NCI-H146 treated with DMSO at 0.1 percent for 48 hours (cell line): ENCODE data around the gene PRAMEF8.
"Not testable (repeated sequence)": the region's sequence is repeated elsewhere in the genome, so short reads cannot be mapped to it uniquely, and the experiment has no call there.

Source experiments
- DNase-seq: peaks from one replicate; lab custom pipeline; 2025; ENCODE audit not compliant: unreplicated experiment; lab: John Stamatoyannopoulos, UW

PRAMEF8 gene

DNA sequence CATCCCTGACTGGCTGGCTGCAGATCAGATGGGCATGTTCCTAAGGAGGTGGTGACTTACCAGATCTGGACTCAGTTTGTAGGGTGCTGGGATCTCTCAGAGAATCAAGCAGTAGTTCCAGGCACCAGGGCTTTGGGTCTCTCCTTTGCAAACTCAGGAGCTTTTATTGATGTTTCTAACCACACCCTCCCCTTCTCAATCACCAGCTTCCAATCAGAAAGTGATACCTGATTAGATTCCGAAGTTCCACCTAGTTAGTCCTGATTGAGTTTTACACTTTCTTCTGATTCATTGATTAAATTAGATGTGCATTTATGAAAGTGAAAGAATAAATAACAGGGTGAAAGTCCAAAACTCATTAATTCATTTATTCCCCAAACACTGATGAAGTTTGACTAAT, at the start of gene PRAMEF8:
TSS of gene PRAMEF8 (minus strand) at position 101 of the 400 bp plus-strand sequence. CDS start 1,046 bp downstream, outside the sequence.
- not testable (repeated sequence) for DNase-seq

- not testable (repeated sequence) for DNase-seq
These were observed 30.3 kb upstream of the PRAMEF8 start, which contains the start of gene PRAMEF15 for GRCh38 chr1:13315281-13315680. TSS of gene PRAMEF15 (plus strand) at chr1:13315581. CDS start at chr1:13318408, 2,827 bp downstream.

GRCh38 chr1:13303239-13303638, 18.3 kb upstream of the PRAMEF8 start, which contains the start of gene PRAMEF33:
TSS of gene PRAMEF33 (plus strand) at chr1:13303539. CDS start at chr1:13305955, 2,416 bp downstream.
- not testable (repeated sequence) for DNase-seq

DNA sequence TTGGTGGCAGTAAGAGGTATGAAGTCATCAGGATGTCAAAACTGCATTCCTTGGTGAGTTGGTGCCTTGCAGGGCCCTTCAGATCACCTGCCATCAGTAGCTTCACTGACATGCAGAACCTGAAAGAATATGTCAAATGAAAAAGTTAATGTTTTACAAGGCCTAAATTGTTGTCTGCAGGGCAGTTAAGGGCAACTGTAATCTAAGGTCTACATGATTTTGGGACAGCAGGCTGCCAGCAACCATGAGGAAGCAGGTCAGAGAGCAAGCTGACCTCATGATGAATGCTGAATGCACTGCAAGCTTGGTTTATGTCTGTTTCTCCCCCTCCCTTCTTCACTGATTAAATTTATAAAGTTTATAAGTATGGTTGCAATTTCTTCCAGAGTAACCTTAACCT, 17.3 kb upstream of the PRAMEF8 start:
- DNase-seq, result not testable (repeated sequence)

GRCh38 chr1:13298699-13299098, 13.8 kb upstream of the PRAMEF8 start:
- DNase-seq, result not testable (repeated sequence)

- DNase-seq, result not testable (repeated sequence)
These were observed 12.4 kb upstream of the PRAMEF8 start for GRCh38 chr1:13297216-13297931.

DNA sequence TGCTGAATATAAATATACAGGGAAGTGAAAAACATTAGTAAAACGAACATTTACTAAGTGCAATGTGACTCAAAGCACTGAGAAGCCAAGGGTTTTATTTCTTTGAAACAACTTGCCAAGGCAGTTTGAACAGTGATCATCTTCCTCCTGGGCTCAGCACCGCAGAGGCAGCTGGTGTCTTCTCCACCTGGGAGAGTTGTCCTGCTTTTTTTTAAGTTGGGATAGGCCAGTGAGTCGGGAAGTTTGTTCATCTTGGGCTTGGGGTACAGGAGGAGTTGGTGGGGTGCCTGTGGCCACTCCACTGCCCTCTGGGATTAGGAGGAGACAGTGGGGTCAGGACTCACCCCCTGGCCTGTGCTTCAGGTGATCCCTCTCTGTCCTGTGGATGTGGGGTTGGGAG, 4.1 kb upstream of the PRAMEF8 start:
- DNase-seq, result not testable (repeated sequence)

- not testable (repeated sequence) for DNase-seq
These were observed 5.3 kb downstream of the PRAMEF8 start for GRCh38 chr1:13279617-13280016.

DNA sequence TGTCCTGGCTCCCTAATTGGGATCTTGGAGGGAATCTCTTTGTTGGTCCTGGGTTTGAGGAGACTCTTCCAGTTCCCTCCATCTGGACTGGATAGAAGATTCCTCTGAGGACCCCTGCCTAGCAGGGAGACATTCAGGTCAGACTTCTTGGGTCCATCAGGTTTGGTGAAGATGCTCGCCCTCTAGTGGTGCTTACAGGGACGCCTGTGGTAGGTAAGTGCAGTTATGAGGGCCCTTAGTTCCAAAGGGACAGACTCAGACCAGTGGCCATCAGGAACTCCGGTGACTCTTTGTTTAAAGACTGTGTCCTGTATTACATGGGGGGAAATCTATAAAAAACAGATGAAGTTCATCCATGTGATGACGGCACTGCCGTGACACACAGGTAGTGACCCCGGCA, 7.9 kb downstream of the PRAMEF8 start:
- not testable (repeated sequence) for DNase-seq

GRCh38 chr1:13265124-13265523, 19.8 kb downstream of the PRAMEF8 start:
- DNase-seq, result not testable (repeated sequence)

- not testable (repeated sequence) for DNase-seq
These were observed 31.0 kb downstream of the PRAMEF8 start, which contains the start of gene PRAMEF5 for GRCh38 chr1:13253898-13254297. TSS of gene PRAMEF5 (plus strand) at chr1:13254198. CDS start at chr1:13259269, 5,071 bp downstream.

DNA sequence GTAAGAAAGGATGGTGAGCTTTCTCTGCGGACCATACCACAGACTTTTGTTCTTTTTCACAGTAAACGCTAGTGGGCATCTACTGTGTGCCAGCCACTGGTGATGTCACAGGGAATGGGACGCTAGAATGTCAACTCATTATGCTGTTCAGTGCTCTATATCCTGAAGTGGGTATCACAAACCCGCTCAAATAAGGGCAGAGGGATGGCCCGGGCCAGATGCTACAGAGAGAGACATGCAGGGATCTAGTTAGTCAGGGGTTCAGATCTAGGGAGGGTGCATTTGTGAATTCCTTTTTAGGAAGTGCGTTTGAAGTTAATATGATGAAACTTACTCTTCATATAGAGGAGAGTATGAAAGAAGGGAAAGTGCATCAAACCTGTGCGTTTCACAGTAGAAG, 37.8 kb downstream of the PRAMEF8 start:
- DNase-seq, result not testable (repeated sequence)

- DNase-seq, result not testable (repeated sequence)
These were observed 38.4 kb downstream of the PRAMEF8 start for GRCh38 chr1:13246554-13246871.

DNA sequence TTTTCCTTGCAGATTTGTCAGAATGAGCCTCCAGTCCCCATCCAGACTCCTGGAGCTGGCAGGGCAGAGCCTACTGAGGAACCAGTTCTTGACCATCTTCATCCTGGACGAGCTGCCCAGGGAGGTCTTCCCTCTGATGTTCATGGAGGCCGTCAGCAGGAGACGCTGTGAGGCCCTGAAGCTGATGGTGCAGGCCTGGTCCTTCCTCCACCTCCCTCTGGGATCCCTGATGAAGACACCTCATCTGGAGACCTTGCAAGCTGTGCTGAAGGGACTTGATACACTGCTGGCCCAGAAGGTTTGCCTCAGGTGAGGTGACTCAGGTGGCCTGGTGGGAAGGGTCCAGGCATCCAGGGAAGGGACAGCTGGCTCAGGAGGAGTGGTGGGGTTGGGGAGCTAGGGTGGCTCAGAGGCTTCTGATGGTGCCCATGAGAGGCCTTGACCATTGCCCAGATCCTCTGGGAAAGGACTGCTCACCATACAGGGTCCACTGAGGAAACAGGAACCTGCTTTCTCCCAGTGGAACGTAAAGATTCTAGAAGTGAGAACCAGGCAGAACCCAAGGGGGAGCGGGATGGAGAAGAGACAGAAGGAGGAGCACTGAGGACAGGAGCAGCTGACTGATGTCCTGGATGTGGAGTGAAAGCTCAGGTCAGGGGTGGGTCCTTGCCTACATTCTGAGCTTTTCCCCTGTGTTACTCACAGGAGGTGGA, 38.9 kb downstream of the PRAMEF8 start:
- DNase-seq, result not testable (repeated sequence)

DNA sequence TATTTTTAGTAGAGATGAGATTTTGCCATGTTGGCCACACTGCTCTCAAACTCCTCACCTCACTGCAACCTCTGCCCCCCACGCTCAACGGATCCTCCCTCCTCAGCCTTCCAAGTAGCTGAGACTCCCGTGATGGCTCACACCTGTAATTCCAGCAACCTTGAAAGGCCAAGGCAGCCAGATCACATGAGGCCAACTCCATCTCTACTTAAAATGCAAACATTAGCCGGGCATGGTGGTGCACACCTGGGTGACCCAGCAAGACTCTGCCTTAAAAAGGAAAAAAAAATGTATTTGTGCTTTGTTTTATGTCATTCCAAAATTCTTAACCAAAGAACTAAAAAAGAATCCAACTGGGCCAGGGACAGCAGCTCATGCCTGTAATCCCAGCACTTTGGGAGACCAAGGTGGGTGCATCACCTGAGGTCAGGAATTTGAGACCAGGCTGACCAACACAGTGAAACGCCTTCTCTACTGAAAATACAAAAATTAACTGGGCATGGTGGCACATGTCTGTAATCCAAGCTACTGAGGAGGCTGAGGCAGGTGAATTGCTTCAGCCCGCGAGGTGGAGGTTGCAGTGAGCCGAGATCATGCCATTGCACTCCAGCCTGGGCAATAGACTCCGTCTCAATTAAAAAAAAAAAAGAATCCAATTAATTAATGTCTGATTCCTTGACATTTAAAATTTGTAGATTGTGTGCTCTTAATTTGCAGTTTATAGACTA, 41.2 kb downstream of the PRAMEF8 start:
- DNase-seq, result not testable (repeated sequence)

- DNase-seq, result not testable (repeated sequence)
These were observed 45.3 kb downstream of the PRAMEF8 start for GRCh38 chr1:13239633-13240032.

DNA sequence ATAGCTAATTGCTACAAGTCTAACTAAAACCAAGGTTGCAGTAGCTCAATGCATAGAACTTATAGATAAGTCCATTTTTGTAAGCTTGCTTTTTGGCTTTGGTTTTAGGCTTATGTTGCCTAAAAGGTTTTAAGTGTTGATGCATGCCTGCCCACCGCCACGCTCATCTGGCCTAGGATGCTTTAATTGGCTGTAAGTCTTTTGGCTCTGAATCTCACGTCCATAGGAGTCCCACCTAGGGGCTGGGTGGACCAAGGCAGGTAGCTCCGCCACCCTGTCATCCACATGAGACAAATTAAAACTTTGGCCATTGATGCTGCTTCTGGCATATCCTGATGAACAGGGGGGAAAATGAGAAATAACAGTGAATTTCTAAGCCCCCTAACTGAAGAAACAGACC, 47.4 kb downstream of the PRAMEF8 start:
- DNase-seq, result not testable (repeated sequence)

- not testable (repeated sequence) for DNase-seq
These were observed 50.9 kb downstream of the PRAMEF8 start for GRCh38 chr1:13234057-13234456.

- not testable (repeated sequence) for DNase-seq
These were observed 52.9 kb downstream of the PRAMEF8 start for GRCh38 chr1:13232056-13232455.
